ENCODE results near the gene KRTAP2-1. TPM values are rescaled to one million over a fixed set of nuclear protein-coding genes. Genes with fewer than 3 reads are reported as not detected.

Gene KRTAP2-1
- total RNA-seq, 1 experiment from 2014 or later, result not detected

GRCh38 chr17:41054025-41054424 lies 6.9 kb upstream of the KRTAP2-1 start:
- Histone ChIP-seq H3K79me2 (ENCODE audit: low read length) (no peaks in the 10 kb centered on the region), H3K4me3 (ENCODE audit: low read length) (no peak overlapping the region), H3K4me1 (ENCODE audit: insufficient read depth, low read length) (peaks cover 12% of the 10 kb centered on the region), H3K9me3 (ENCODE audit: low read length) (no peaks in the 10 kb centered on the region), H2AFZ (ENCODE audit: low read length) (no peak overlapping the region), H3F3A (ENCODE audit: low read length, unreplicated experiment) (no peaks in the 10 kb centered on the region), H3K27ac (ENCODE audit: low read length) (no peak overlapping the region), H4K20me1 (ENCODE audit: low read length) (no peaks in the 10 kb centered on the region), H3K9me2 (replicated peaks; ENCODE audit: low read length) (no peaks in the 10 kb centered on the region), H3K27me3 (ENCODE audit: low read length) (no peaks in the 10 kb centered on the region), H3K9ac (ENCODE audit: low read length) (no peak overlapping the region), H3K4me2 (ENCODE audit: low read length) (no peak overlapping the region), H3K36me3 (ENCODE audit: low read depth, low read length) (no peaks in the 10 kb centered on the region)
- POLR2A ChIA-PET (ENCODE audit: unreplicated experiment), result no interaction called here
- DNase-seq (no peak), ATAC-seq (no peak)
- CTCF ChIA-PET, result no interaction called here
- intact Hi-C loops (cut with micrococcal nuclease), result no loop called here
- BruUV-seq (replicated peaks), result no TSS peak
- no peak for TF ChIP-seq CTCF (conservative IDR thresholded peaks at IDR 0.05; ENCODE audit: low read depth, low read length)
- no peak for TF ChIP-seq EZH2phosphoT487 (IDR thresholded peaks at IDR 0.05; ENCODE audit: borderline replicate concordance, low read length)

- no TSS peak for BruUV-seq (replicated peaks)
- Histone ChIP-seq H2AFZ (ENCODE audit: low read length) (no peak overlapping the region), H3K4me3 (ENCODE audit: low read length) (no peak overlapping the region), H3K9me2 (replicated peaks; ENCODE audit: low read length) (no peaks in the 10 kb centered on the region), H3K79me2 (ENCODE audit: low read length) (no peaks in the 10 kb centered on the region), H3K9me3 (ENCODE audit: low read length) (no peaks in the 10 kb centered on the region), H3K27ac (ENCODE audit: low read length) (no peak overlapping the region), H3K36me3 (ENCODE audit: low read depth, low read length) (no peaks in the 10 kb centered on the region), H4K20me1 (ENCODE audit: low read length) (no peaks in the 10 kb centered on the region), H3K4me1 (ENCODE audit: insufficient read depth, low read length) (peaks cover 15% of the 10 kb centered on the region), H3K9ac (ENCODE audit: low read length) (no peak overlapping the region), H3F3A (ENCODE audit: low read length, unreplicated experiment) (peaks cover 5% of the 10 kb centered on the region), H3K27me3 (ENCODE audit: low read length) (no peaks in the 10 kb centered on the region), H3K4me2 (ENCODE audit: low read length) (no peak overlapping the region)
- TF ChIP-seq CTCF (conservative IDR thresholded peaks at IDR 0.05; ENCODE audit: low read depth, low read length) (no peak), EZH2phosphoT487 (IDR thresholded peaks at IDR 0.05; ENCODE audit: borderline replicate concordance, low read length) (no peak), EZH2 (IDR thresholded peaks at IDR 0.05; ENCODE audit: low read length, unreplicated experiment) (no peak)
- no peak for ATAC-seq
- POLR2A ChIA-PET (ENCODE audit: unreplicated experiment), result no interaction called here
- CTCF ChIA-PET, result no interaction called here
- intact Hi-C loops (cut with micrococcal nuclease), result no loop called here
- no peak for DNase-seq
Observed at GRCh38 chr17:41052566-41052965, 5.5 kb upstream of the KRTAP2-1 start.

- POLR2A ChIA-PET (ENCODE audit: unreplicated experiment), result no interaction called here
- Histone ChIP-seq H3K9ac (ENCODE audit: low read length) (peak overlapping the region; percentile 10; the same call in 1 of the 2 replicates), H3K4me3 (ENCODE audit: low read length) (peak overlapping the region; percentile 47), H2AFZ (ENCODE audit: low read length) (no peak overlapping the region), H3K27ac (ENCODE audit: low read length) (peak overlapping the region; percentile 80), H3K4me1 (ENCODE audit: insufficient read depth, low read length) (peaks cover 15% of the 10 kb centered on the region), H3K9me2 (replicated peaks; ENCODE audit: low read length) (no peaks in the 10 kb centered on the region), H3K36me3 (ENCODE audit: low read depth, low read length) (no peaks in the 10 kb centered on the region), H3K4me2 (ENCODE audit: low read length) (peak overlapping the region; percentile 76), H3K9me3 (ENCODE audit: low read length) (no peaks in the 10 kb centered on the region), H4K20me1 (ENCODE audit: low read length) (no peaks in the 10 kb centered on the region), H3K27me3 (ENCODE audit: low read length) (no peaks in the 10 kb centered on the region), H3K79me2 (ENCODE audit: low read length) (no peaks in the 10 kb centered on the region), H3F3A (ENCODE audit: low read length, unreplicated experiment) (peaks cover 5% of the 10 kb centered on the region)
- intact Hi-C loops (cut with micrococcal nuclease), result no loop called here
- CTCF ChIA-PET, result interaction anchor here (0.5 to 0.6 kb wide), 2 partner anchors 10 to 94 kb away, joined by 3 to 6 read pairs; no protein-coding TSS in a partner anchor
- no peak for TF ChIP-seq CTCF (conservative IDR thresholded peaks at IDR 0.05; ENCODE audit: low read depth, low read length)
- no peak for TF ChIP-seq EZH2phosphoT487 (IDR thresholded peaks at IDR 0.05; ENCODE audit: borderline replicate concordance, low read length)
- TF ChIP-seq EZH2 (IDR thresholded peaks at IDR 0.05; ENCODE audit: low read length, unreplicated experiment), result no peak
- BruUV-seq (replicated peaks), result no TSS peak
- peak; percentile 80 for DNase-seq
- ATAC-seq, result peak; percentile 90
Observed at GRCh38 chr17:41049110-41049509, 2.0 kb upstream of the KRTAP2-1 start.

All from PC-3 (cell line).